VCaP (cell line): ENCODE data around the gene ZC3H13.

Source experiments
- H3K27ac ChIP-seq: fragments of 450-650 bp; 2 replicates; pipeline ENCODE4 v1.5.1; 2017
- TF ChIP-seq, protein P1 (sequence below): fragments of 450-650 bp; conservative IDR thresholded peaks from 2 replicates; pipeline ENCODE4 v1.5.1; 2017; ENCODE audit warnings: mild to moderate bottlenecking, moderate library complexity

The ZC3H13 gene

DNA sequence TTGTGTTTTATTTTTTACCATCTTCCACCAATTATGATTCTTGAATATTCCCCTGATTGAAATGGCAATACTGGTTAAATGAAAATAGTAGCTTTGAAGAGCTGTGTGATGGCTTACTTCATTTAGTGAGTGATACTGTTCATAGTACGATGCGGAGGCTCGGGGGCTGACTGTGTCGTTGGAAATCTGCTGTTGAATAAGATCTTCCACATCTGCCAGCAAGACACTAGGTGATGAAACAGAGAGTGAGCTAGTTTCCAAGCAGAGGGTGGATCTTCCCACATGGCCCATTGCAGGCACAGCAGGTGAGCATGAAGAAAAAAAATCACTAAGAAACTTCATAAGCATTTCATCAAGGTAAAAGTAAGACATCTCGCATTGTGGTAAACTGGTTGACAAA is 29.8 kb upstream of the ZC3H13 start:
- H3K27ac ChIP-seq, result no peak overlapping the region
- TF ChIP-seq, protein P1, sequence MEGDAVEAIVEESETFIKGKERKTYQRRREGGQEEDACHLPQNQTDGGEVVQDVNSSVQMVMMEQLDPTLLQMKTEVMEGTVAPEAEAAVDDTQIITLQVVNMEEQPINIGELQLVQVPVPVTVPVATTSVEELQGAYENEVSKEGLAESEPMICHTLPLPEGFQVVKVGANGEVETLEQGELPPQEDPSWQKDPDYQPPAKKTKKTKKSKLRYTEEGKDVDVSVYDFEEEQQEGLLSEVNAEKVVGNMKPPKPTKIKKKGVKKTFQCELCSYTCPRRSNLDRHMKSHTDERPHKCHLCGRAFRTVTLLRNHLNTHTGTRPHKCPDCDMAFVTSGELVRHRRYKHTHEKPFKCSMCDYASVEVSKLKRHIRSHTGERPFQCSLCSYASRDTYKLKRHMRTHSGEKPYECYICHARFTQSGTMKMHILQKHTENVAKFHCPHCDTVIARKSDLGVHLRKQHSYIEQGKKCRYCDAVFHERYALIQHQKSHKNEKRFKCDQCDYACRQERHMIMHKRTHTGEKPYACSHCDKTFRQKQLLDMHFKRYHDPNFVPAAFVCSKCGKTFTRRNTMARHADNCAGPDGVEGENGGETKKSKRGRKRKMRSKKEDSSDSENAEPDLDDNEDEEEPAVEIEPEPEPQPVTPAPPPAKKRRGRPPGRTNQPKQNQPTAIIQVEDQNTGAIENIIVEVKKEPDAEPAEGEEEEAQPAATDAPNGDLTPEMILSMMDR, result no peak

DNA sequence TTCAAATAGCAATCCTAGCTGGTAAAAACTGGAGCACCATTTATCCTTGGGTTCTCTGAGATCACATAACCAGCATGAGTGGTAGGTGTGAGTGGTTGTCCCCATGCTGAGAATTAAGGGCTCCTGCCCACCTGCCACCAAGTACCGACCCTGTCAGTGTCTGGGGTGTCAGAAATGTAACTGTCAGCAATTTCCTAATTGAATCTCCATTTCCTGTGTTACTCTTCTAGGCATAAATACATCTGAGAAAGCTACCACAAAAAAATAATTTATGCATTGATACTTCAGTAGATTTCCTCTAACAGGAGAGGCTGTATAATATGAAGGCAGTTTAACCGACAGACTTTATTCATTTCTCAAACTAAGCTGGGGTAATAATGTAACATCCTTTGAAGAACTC is 27.2 kb upstream of the ZC3H13 start:
- H3K27ac ChIP-seq, result no peak overlapping the region
- TF ChIP-seq, protein P1, result no peak

DNA sequence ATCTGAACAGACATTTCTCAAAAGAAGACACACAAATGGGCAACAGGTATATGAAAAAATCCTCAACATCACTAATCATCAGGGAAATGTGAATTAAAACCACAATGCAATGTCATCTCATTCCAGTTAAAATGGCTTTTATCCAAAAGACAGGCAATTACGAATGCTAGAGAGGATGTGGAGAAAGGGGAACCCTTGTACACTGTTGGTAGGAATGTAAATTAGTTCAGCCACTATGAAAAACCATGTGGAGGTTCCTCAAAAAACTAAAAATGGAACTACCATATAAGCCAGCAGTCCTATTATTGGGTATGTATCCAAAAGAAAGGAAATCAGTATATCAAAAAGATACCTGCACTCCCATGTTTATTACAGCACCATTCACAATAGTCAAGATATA is 24.7 kb upstream of the ZC3H13 start:
- TF ChIP-seq, protein P1, result no peak
- no peak overlapping the region for H3K27ac ChIP-seq

DNA sequence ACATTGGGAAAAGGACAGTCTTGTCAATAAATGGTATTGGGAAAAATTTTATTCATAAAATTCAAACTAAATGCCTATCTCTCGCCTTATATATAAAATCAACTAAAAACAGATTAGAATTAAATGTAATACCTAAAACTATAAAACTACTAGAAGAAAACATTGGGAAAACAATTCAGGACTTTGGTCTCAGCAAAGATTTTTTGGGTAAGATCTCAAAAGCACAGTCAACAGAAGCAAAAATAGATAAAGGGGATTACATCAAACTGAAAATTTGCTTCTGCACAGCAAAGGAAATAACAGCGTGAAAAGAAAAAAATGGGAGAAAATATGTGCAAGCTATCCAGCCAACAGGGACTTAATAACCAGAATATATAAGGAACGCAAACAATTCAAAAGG is 24.3 kb upstream of the ZC3H13 start:
- H3K27ac ChIP-seq, result no peak overlapping the region
- TF ChIP-seq, protein P1, result no peak

DNA sequence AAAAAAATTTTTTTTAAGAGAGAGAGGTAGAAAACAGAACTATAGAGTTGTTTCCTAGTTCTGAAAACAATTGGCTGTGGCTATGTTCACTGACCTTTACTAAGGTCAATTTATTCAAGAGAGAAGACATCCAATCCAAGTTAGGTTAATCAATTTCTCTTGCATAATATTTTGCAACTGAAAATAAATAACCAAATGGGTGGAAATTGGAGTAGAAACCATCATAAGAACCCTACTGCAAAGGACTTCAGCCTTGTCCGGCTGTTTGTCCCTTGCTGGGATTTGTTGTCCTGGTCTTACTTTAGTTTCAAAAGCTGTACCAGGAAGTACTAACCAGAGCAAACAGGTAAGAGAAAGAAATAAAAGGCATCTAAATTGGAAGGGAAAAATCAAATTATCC is 23.3 kb upstream of the ZC3H13 start:
- TF ChIP-seq, protein P1, result no peak
- H3K27ac ChIP-seq, result no peak overlapping the region

DNA sequence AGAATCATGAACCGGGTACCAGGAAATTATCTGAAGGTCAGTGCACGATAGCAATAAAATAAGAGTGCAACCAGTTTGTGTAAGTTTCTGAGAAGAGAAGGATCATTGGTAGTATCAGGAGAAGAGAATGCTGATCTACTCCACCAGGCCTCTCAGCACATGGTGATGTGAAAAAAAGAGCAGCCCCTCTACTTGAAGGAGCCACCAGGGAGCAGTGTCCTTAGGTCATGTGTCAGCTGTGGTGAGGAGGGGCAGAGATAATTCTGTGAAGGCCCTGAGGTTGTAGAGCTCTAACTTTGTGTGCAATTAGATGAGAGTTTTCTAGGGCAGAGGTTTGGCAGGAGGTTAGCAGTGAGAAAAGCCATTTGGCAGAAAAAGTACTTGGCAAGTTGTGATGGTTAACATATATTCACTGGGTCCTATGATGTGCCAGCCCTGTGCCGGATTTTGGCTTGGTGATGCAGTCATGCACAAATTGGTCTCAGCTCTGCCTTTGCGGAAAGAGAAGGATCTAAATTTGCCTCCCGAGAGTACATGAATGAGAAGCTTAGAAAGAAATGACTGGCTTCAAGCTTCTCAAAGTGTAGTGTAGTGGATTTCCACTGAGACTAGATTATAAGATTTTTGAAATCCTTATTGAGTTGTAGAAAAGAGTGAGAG is 19.2 kb upstream of the ZC3H13 start:
- H3K27ac ChIP-seq, result no peak overlapping the region
- TF ChIP-seq, protein P1, result no peak

DNA sequence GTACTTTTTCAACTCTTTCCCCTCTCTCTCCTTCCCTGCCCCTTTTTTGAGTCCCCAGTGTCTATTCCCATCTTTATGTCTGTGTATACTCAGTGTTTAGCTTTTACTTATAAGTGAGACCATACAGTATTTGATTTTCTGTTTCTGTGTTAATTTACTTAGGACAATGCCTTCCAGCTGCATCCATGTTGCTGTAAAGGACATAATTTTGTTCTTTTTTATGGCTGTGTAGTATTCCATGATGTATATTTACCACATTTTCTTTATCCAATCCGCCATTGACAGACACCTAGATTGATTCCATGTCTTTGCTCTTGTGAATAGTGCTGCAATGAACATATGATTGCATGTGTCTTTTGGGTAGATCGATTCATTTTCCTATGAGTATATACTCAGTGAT is 10.7 kb upstream of the ZC3H13 start:
- TF ChIP-seq, protein P1, result no peak
- H3K27ac ChIP-seq, result no peak overlapping the region

DNA sequence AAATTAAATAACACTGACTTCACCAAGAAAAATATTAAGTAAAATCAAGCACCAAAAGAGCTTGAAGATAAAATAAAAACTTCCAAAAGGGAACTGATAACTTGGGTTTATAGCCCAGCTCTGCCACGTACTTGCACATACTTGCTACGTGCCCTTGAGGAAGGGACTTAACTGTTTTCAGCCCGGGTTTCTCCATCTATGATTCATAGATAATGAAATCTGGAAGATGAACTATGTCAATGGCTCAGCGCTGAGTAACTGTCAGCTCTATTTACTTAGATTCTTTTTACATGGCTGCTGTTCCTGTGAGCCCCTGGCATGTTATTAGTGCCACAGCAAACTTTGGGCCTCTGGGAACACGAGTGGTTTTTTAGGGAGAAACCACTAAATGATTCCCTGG is 9.6 kb upstream of the ZC3H13 start:
- TF ChIP-seq, protein P1, result no peak
- H3K27ac ChIP-seq, result no peak overlapping the region
